ENCODE results near the gene FAM24B.

DNA sequence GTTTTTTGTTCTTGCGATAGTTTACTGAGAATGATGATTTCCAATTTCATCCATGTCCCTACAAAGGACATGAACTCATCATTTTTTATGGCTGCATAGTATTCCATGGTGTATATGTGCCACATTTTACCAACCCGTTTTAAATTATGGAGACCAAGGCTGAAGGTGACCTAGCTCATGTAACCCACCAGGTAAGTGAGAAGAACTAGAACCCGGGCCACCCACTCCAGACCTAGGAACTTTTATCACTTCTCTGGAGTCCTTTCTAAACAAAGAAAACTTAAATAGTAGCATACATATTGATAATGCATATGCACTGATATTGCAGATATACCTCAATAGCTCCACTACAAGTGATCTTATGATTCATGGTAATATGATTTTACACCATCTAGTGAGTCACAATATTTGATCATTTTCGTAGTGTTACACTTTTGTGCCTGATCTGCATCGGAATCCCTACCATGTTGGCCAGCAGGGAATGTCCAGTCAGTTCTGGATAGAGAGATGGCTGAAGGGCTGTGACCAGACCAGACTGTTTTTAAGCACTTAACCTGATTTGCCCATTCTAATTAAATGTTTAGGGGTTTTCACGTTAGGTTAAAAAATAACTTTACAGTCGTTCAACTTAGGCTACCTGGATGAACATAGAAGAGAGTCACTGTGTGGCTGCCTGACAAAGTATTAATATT lies 49.0 kb downstream of the FAM24B start:
- TF ChIP-seq GATA3 (IDR thresholded peaks at IDR 0.05; ENCODE audit: low read depth, low read length): no peak
- no peak for TF ChIP-seq GATA2 (IDR thresholded peaks at IDR 0.05; ENCODE audit: low read depth, low read length)
